Peyer's patch (tissue), 4 donors: ENCODE results near the gene ARG1. TPM values are rescaled to one million over a fixed set of nuclear protein-coding genes. Genes with fewer than 3 reads are reported as not detected.

Experiments used
- DNase-seq, 3 donors: peaks; one replicate each; pipeline ENCODE4 v3.0.0-alpha.2; 2017 to 2019
- H3K27ac ChIP-seq, 4 donors: fragments of 200-600 bp; sonication (generic); one replicate each; pipeline ENCODE4 v1.5.1; 2016 to 2019
- H3K27me3 ChIP-seq, 2 donors: fragments of 200-600 bp; sonication (generic); one replicate each; pipeline ENCODE4 v1.5.1; 2019
- H3K36me3 ChIP-seq, 3 donors: fragments of 200-600 bp; sonication (generic); one replicate each; pipeline ENCODE4 v1.5.1; 2016 to 2019
- H3K4me1 ChIP-seq, 4 donors: fragments of 200-600 bp; sonication (generic); one replicate each; pipeline ENCODE4 v1.5.1; 2016 to 2019
- H3K4me3 ChIP-seq, 4 donors: fragments of 200-600 bp; sonication (generic); 1 replicate in 3 of 4; 2 replicates in 1 of 4; pipeline ENCODE4 v1.5.1; 2016 to 2019; ENCODE audit warnings: mild to moderate bottlenecking in 1 of 4
- H3K9me3 ChIP-seq, 4 donors: fragments of 200-600 bp; sonication (generic); one replicate each; pipeline ENCODE4 v1.5.1; 2016 to 2019; ENCODE audit warnings: mild to moderate bottlenecking in 1 of 4
- POLR2A ChIP-seq, 2 donors: fragments of 450-650 bp; IDR thresholded peaks; one replicate each; pipeline ENCODE4 v1.5.1; 2017; ENCODE audit warnings: antibody characterized with exemption in 2 of 2, mild to moderate bottlenecking in 2 of 2, moderate library complexity in 2 of 2
- total RNA-seq, 4 donors: library from RNA; depleted of rRNA; stranded (reverse); fragments of >200 nt; gene quantifications; one replicate each; pipeline ENCODE4 v1.1.0, GENCODE V29; 2016
- TF ChIP-seq, protein P1 (sequence below), 6 experiments: fragments of 450-650 bp in 4 of 6; fragments of 200-600 bp in 2 of 6; sonication (generic) in 1 of 6; IDR thresholded peaks; one replicate each; pipeline ENCODE4 v1.5.1; 2017 to 2019; ENCODE audit warnings: antibody characterized with exemption in 6 of 6, mild to moderate bottlenecking in 3 of 6, moderate library complexity in 1 of 6

The ARG1 gene
- total RNA-seq, 4 donors from 2014 or later = not detected

- H3K27me3 ChIP-seq = no peaks in the 10 kb centered on the region
- no peak overlapping the region for H3K4me3 ChIP-seq
- TF ChIP-seq, protein P1, sequence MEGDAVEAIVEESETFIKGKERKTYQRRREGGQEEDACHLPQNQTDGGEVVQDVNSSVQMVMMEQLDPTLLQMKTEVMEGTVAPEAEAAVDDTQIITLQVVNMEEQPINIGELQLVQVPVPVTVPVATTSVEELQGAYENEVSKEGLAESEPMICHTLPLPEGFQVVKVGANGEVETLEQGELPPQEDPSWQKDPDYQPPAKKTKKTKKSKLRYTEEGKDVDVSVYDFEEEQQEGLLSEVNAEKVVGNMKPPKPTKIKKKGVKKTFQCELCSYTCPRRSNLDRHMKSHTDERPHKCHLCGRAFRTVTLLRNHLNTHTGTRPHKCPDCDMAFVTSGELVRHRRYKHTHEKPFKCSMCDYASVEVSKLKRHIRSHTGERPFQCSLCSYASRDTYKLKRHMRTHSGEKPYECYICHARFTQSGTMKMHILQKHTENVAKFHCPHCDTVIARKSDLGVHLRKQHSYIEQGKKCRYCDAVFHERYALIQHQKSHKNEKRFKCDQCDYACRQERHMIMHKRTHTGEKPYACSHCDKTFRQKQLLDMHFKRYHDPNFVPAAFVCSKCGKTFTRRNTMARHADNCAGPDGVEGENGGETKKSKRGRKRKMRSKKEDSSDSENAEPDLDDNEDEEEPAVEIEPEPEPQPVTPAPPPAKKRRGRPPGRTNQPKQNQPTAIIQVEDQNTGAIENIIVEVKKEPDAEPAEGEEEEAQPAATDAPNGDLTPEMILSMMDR (IDR thresholded peaks at IDR 0.05) = no peak
- no peak for TF ChIP-seq POLR2A (IDR thresholded peaks at IDR 0.05)
- H3K27ac ChIP-seq = no peak overlapping the region
- DNase-seq = no peak
- no peaks in the 10 kb centered on the region for H3K9me3 ChIP-seq
- H3K4me1 ChIP-seq = peaks cover 0 to 8% (median 0%) of the 10 kb centered on the region in 4 donors
- H3K36me3 ChIP-seq = peaks cover 0 to 5% (median 0%) of the 10 kb centered on the region in 3 donors
These were observed 56.6 kb downstream of the ARG1 start for GRCh38 chr6:131629651-131630050.

DNA sequence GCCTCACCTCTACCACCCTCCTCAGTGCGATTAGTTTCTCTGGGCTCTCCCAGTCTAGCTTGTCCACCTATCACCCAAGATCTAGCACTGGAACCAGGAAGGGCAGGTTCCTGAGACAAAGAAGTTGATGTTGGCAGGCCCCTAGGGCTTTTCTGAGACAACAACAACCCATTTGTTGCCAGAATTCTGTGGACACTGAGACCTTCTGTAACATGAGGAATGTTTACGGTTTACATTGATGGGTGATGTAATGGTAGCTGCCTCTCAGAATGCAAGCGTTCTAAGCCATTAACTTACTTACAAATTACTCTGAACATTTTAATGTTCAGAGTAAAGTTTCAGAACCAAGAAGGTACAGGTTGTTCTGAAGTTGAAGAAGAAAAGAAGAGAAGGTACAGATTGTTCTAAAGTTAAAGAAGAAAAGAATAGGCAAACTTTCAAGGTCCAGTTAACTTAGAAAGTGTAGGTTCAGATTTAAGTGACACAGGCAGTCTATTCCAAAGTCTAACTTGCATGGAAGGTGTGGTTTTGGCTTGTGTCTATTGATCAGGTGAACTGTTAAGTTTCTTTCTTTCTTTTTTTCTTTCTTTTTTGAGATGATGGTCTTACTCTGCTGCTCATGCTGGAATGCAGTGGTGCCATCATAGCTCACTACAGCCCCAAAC, 58.7 kb downstream of the ARG1 start:
- Histone ChIP-seq H3K9me3 (no peaks in the 10 kb centered on the region), H3K27ac (no peak overlapping the region), H3K4me3 (no peak overlapping the region), H3K4me1 (peaks cover 0 to 3% (median 1%) of the 10 kb centered on the region in 4 donors), H3K36me3 (no peaks in the 10 kb centered on the region), H3K27me3 (no peaks in the 10 kb centered on the region)
- no peak for DNase-seq
- TF ChIP-seq, protein P1 (IDR thresholded peaks at IDR 0.05) = no peak
- no peak for TF ChIP-seq POLR2A (IDR thresholded peaks at IDR 0.05)

Other genes starting within 250 kb of the ARG1 start
- gene MED23, start 55.0 kb downstream of the ARG1 start, total RNA-seq = 10 to 100 TPM; 28.8 to 50.3 (median 36.7) TPM
- gene ENPP3, start 64.1 kb downstream of the ARG1 start, total RNA-seq = 10 to 100 TPM in 3 of 4 donors, 1 to 10 TPM in 1; 4.1 to 27.2 (median 18.0) TPM
- 1 to 10 TPM in 3 of 4 donors, not detected in 1; 3.2 to 7.2 (median 4.1) TPM for gene OR2A4, start 128.2 kb downstream of the ARG1 start, total RNA-seq
- gene CTAGE9, start 137.8 kb downstream of the ARG1 start, total RNA-seq = not detected
- 1 to 10 TPM; 1.7 to 9.4 (median 7.1) TPM for gene ENPP1, start 234.8 kb downstream of the ARG1 start, total RNA-seq